Measurements from ENCODE around the gene BUD23. TPM values are rescaled to one million over a fixed set of nuclear protein-coding genes. Genes with fewer than 3 reads are reported as not detected.

The BUD23 gene
- total RNA-seq, 6 donors from 2014 or later = 19.9 to 52.3 (median 48.8) TPM

DNA sequence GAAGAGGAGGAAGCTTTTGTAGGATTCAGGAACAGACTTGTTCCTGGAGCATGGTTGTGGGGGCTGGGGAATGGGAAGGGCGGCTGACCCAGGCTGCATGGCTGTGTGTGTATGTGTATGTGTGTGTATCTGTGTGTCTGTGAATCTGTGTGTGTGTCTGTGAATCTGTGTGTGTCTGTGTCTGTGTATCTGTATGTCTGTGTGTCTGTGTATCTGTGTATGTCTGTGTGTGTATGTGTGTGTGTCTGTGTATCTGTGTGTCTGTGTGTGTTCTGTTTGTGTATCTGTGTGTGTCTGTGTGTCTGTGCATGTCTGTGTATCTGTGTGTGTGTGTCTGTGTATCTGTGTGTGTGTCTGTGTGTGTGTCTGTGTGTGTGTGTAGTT lies 42.7 kb downstream of the BUD23 start:
- Histone ChIP-seq H3K4me1 (no peaks in the 10 kb centered on the region), H3K9me3 (no peaks in the 10 kb centered on the region), H3K36me3 (no peaks in the 10 kb centered on the region), H3K27ac (no peak overlapping the region), H3K4me3 (no peak overlapping the region), H3K27me3 (no peaks in the 10 kb centered on the region)
- ATAC-seq (ENCODE audit: low FRiP score in 2 of 2) (peak in 1 of 2 donors; percentile 7), DNase-seq (no peak)
- TF ChIP-seq POLR2A (IDR thresholded peaks at IDR 0.05) (no peak), POLR2AphosphoS5 (IDR thresholded peaks at IDR 0.05) (no peak), EP300 (IDR thresholded peaks at IDR 0.05) (no peak), CTCF (IDR thresholded peaks at IDR 0.05) (no peak)
- WGBS, 2 donors = 54 to 72% methylated on average over 1 of the region's 1 CpG

- H3K27ac ChIP-seq = no peak overlapping the region
- 72 to 77% methylated on average over 3 of the region's 3 CpGs for WGBS, 2 donors
- ATAC-seq (ENCODE audit: low FRiP score in 2 of 2) (no peak), DNase-seq (no peak)
- H3K4me3 ChIP-seq = no peak overlapping the region
- H3K9me3 ChIP-seq = no peaks in the 10 kb centered on the region
- no peaks in the 10 kb centered on the region for H3K36me3 ChIP-seq
- no peaks in the 10 kb centered on the region for H3K4me1 ChIP-seq
- H3K27me3 ChIP-seq = no peaks in the 10 kb centered on the region
- TF ChIP-seq EP300 (IDR thresholded peaks at IDR 0.05) (no peak), POLR2AphosphoS5 (IDR thresholded peaks at IDR 0.05) (no peak), CTCF (IDR thresholded peaks at IDR 0.05) (no peak), POLR2A (IDR thresholded peaks at IDR 0.05) (no peak)
Measured at GRCh38 chr7:73727952-73728351, 44.6 kb downstream of the BUD23 start.

GRCh38 chr7:73728551-73728950 lies 45.2 kb downstream of the BUD23 start:
- 42 to 57% methylated on average over 5 of the region's 5 CpGs for WGBS, 2 donors
- H3K36me3 ChIP-seq = no peaks in the 10 kb centered on the region
- no peaks in the 10 kb centered on the region for H3K4me1 ChIP-seq
- no peak for TF ChIP-seq CTCF (IDR thresholded peaks at IDR 0.05)
- no peak for ATAC-seq (ENCODE audit: low FRiP score in 2 of 2)
- no peak for DNase-seq
- H3K27ac ChIP-seq = no peak overlapping the region
- H3K9me3 ChIP-seq = no peaks in the 10 kb centered on the region
- H3K4me3 ChIP-seq = no peak overlapping the region
- no peaks in the 10 kb centered on the region for H3K27me3 ChIP-seq

DNA sequence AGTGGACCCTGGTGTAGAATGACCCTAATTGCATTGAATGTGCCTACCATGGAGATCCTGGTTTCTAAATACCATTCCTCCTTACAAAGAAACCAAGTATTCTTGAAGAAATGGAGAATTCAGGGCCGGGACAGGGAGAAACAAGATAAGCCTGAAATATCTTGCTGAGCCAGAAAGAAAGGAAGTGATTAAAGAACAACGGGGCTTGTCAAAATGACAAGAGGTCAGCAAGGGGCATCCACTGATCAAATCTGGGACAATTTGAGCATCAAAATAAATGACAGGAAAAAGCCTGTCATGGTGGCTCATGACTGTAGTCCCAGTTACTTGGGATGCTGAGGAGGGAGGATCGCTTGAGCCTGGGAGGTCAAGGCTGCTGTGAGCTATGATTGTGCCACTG lies 47.1 kb downstream of the BUD23 start:
- Histone ChIP-seq H3K9me3 (no peaks in the 10 kb centered on the region), H3K4me3 (no peak overlapping the region), H3K36me3 (no peaks in the 10 kb centered on the region), H3K4me1 (peaks cover 5 to 11% (median 7%) of the 10 kb centered on the region in 4 donors), H3K27ac (no peak overlapping the region), H3K27me3 (no peaks in the 10 kb centered on the region)
- ATAC-seq (ENCODE audit: low FRiP score in 2 of 2) (no peak), DNase-seq (no peak)
- no peak for TF ChIP-seq POLR2A (IDR thresholded peaks at IDR 0.05)
- no peak for TF ChIP-seq EP300 (IDR thresholded peaks at IDR 0.05)
- no peak for TF ChIP-seq CTCF (IDR thresholded peaks at IDR 0.05)
- TF ChIP-seq POLR2AphosphoS5 (IDR thresholded peaks at IDR 0.05) = no peak
- 21 to 26% methylated on average over 3 of the region's 3 CpGs for WGBS, 2 donors

- 69 to 88% methylated on average over 2 of the region's 2 CpGs for WGBS, 2 donors
- H3K9me3 ChIP-seq = no peaks in the 10 kb centered on the region
- peaks cover 0 to 19% (median 15%) of the 10 kb centered on the region in 4 donors for H3K36me3 ChIP-seq
- H3K4me3 ChIP-seq = no peak overlapping the region
- H3K27me3 ChIP-seq = no peaks in the 10 kb centered on the region
- DNase-seq = no peak
- no peak overlapping the region for H3K27ac ChIP-seq
- ATAC-seq (ENCODE audit: low FRiP score in 2 of 2) = no peak
- TF ChIP-seq POLR2A (IDR thresholded peaks at IDR 0.05) = no peak
- no peak for TF ChIP-seq EP300 (IDR thresholded peaks at IDR 0.05)
- TF ChIP-seq CTCF (IDR thresholded peaks at IDR 0.05) = no peak
- no peak for TF ChIP-seq POLR2AphosphoS5 (IDR thresholded peaks at IDR 0.05)
- H3K4me1 ChIP-seq = peaks cover 11 to 24% (median 13%) of the 10 kb centered on the region in 4 donors
Measured at GRCh38 chr7:73732397-73732796, 49.0 kb downstream of the BUD23 start.

Measured in upper lobe of left lung (tissue), 6 donors.